CD4-positive, alpha-beta T cell treated with Interleukin-6 at 100 ng/mL for 8 hours (primary cell): ENCODE data around the gene ARL15.
"Not testable (repeated sequence)": the region's sequence is repeated elsewhere in the genome, so short reads cannot be mapped to it uniquely, and the experiment has no call there.

ENCODE experiments used
- DNase-seq: peaks from one replicate; pipeline ENCODE4 v3.0.0-alpha.2; 2020; ENCODE audit warnings: mixed read lengths, low spot score

ARL15 gene

DNA sequence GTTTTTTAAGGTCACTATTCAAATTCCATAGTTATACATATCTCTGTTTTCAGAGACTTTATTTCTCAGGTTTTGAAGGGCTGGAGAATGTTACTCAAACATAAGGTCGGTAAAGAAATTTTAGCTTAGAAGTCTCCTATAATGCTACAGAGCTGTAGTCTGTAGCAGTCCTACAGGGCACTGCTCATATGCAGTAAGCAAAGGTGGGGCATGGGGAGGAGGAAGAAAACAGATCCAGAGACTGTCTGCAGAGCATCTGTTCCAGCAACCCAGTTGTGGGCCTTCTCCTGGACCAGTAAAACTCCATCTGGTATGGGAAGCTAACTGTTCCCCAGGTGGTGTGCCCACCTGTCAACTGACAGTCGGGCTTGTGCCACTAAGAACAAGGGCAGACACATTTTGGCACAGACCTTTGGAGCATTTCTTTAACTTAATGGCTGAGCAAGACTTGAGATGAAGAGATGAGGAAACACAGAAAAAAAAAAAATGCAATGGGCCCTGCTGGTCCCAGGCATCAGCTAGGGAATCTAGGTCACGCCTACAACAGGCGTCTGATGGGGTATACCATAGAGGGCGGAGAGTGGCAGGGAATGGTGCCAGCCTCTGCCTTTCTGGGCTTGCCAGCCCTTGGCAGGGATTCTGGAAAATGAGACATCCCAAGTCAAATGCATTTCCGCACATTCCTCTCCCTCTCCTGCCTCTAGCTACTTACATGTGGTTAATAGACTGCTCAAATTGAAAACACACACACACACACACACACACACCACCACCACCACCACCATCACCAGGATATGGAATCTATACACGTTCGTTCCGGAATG, 218.9 kb downstream of the ARL15 start:
- DNase-seq: no peak

DNA sequence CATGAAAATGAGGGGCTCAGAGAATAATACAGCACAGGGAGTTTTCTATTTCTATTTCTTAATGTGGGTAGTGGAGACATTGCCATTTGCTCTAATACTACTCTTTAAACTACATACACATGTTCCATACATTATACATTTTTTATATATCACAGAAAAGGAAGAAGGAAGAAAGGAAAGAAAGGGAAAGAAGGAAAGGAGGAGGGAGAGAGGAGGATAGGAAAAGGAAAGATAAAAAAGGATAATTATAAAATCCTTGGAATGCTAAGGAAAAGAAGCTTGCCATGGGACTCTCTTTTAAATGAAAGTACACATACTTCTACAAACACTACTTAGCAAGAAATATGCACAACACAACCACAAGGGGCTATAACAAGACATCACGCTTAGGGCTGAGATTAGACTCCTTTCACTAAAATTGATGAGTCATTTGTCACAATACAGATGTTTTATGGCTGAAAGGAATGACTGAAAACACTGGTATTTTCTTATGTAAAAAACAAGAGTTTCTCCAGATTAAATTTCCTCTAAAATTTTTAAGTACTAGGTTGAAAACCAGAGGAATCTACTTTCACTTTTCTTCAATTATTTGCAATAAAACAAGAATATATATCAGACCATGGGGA, 219.8 kb downstream of the ARL15 start:
- DNase-seq: no peak

DNA sequence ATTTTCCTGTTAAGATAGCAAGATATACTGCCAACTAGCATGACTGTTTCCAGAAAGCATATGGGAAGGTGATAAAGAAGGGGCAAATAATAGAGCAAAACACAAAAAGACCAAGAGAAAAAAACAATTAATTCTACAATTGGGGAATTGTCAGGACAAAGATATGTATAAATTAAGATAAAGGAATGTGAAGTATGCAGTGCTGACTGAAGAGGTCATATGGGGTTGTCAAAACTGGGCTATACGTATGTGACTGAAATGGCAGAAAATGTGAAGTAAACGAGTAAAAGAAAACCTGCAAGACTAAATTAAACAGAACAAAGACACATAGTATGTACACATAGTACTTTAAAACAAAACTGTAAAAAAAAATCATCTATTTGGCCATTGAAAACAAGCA, 222.3 kb downstream of the ARL15 start:
- DNase-seq: no peak

DNA sequence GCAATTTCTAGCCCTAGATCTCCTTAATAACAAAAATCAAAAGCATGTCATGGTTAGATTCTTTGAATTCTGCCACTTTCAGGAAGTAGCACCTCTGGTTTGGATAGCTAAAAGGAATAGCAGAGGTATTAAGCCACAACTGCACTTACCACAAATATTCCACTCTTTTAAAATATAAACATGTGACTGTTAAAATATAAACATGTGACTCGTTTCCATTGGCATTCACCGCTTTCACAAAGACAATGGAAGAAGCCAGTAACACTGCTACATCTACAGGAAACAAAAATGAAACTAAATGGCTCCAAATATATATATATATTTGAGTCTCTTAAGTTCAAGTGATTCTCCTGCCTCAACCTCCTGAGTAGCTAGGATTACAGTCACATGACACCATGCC, 222.9 kb downstream of the ARL15 start:
- DNase-seq: no peak

DNA sequence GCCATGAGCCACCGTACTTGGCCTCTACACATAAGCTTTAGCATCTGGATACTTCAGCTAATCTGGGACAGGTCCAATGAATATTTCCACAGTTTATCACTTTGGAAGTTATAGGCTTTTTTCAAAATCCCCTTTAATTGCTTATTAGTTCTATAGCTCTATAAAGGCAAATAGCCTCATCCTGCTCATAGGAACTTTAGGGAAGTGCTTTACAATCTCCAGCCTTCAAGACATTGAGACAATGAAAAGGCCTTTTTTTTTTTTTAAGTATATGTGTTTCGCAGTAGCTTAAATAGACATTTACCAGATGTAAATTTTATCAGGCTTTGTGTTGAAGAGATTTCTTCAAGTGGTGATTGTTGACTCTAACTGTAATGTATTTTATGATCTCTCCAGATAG, 224.2 kb downstream of the ARL15 start:
- DNase-seq: no peak

DNA sequence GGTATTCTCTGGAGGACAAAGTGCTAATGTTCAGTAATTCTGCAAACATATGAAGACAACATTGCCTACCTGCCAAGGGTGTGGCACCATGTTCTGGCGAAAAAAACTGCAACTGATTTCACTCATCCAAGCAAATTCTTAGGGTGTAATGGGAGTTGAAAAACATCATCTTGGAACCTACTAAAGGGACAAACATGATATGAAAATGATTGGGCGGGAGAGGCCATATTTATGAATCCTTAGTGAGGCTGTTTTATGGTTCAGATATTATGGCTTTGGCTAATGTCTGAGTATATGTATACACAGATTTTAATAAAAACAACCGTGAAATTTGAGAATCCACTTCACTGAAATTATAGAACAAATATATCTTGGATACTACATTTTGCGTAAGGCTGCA, 225.7 kb downstream of the ARL15 start:
- DNase-seq: no peak

DNA sequence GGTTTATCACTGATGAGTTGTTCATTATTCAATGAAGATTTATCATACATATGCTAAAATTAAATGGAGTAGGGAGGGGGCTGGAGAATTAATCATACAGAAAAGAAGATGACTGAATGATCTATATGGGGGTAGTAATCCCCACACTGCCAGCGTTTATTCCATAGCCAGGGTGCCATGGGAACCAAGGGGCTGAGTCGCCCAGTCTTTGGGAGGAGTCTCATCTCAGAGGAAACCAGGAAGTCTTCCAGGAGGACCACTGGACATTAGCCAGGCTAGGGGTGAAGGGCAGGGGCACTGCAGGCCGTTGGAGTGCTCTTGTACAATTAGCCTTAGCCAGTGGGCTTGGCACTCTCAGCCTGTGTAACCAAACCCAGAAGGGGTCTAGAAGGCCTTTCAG, 226.5 kb downstream of the ARL15 start:
- DNase-seq: no peak

DNA sequence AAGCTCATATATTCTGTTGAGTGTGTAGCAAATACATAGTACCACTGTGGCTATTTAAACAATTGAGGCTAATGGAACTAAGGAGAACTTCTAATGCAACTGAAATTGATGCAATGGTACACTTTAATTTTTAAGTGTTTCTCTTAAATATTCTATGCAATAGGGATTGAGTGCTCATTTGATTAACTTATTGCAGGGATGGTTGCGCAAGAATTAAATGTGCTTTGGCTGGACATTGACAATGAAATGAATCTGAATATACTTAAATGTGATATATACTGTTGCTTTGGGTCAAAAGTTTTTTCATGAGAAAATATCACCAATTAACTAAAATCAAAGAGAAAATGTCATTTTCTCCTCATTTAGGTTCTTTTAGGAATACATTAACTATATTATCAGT, 227.1 kb downstream of the ARL15 start:
- DNase-seq: no peak

DNA sequence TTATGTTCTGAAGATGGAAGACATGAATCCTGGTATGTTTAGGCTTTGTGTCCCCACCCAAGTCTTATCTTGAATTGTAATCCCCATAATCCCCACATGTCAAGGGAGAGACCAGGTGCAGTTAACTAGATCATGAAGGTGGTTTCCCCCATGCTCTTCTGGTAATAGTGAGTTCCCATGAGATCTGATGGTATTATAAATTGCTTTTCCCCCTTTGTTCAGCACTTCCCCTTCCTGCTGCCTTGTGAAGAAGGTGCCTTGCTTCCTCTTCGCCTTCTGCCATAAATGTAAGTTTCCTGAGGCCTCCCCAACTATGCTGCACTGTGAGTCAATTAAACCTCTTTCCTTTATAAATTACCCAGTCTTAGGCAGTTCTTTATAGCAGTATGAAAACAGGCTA, 229.0 kb downstream of the ARL15 start:
- no peak for DNase-seq

DNA sequence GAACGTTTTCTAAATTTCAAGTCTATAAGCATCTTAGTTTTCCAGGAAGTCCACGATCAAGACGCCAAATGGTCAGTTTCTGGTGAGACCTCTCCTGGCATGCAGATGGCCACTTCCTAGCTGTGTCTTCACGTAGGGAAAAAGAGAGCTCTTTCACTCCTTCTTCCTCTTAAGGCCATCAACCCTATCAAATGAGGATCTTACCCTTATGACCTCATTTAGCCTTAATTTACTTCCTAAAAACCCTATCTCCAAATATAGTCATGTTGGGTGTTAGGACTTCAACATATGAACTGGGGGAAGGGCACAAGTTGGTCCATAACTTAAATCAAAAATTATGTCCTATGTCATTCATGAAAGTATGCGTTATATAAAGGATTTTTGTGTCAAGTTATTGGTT, 229.5 kb downstream of the ARL15 start:
- no peak for DNase-seq

DNA sequence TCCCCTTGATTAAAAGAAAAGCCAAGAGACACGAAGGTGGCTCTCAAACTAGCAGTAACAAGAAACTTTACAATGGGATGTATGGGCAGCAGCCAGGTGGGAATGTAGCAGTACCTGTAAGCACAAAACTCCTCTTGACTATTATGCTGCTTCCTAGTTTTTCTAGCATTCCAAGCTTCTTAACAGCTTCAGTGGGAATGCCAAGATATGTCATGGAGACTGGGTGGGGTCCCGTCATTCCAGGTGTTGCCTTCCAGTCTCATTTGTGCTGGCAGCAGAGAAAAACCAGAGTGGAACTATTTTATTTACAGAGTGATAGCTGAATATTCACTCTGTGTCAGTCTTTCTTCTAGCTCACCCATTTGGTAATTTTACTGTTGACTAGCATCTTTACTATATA, 236.6 kb downstream of the ARL15 start:
- DNase-seq: no peak

DNA sequence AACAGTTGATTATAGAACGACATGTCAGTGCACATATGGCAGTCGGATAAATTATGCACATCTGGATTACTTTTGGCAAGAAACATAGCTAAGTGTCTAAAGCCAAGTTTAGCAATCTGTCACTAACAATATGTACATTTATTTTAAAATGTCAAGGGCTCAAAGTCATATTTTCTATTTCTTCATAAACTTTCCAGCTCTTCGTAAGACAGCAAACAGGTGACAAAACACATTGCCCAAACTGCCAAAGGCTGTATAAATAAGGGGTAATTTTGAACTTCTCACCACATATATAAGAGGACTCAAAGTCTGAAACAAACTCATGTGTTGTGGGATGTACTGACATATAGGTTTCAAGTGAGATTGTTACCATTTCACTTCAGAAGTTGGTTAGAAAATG, 237.2 kb downstream of the ARL15 start:
- no peak for DNase-seq

DNA sequence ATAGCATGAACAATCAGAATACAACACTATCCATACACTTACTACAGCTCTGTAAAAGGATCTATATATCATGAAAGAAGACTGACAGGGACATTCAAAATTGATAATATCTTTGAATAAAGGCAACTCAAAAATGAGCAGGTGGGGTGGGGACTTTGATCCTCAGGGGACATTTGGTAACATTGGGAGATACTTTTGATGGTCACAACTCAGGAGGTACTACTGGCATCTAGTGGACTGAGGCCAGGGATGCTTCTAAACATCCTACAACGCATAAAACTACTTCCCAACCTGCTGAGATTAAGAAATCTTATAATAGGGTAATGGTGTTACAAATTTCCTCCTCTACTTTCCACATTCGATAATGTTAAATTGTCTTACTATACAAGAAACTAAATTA, 243.9 kb downstream of the ARL15 start:
- DNase-seq: no peak

DNA sequence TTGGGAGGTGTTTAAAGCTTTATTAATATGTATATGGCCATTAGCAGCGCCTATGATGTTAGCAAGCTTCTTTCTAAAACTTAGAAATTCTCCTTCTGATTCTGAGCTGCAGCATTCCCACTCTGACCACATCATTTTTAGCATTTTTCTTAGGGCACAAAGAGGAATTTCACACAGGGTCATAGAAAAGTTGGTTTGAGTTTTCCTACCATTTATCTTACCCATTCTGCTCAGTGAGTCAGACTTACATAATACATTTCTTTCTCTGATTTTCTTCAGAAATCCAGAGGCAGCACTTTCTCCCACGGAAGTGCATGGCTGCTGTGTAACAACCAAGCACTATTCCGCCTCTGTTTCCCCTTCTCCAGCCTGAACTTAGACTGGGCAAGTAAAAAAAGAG, 246.6 kb downstream of the ARL15 start:
- DNase-seq: no peak

DNA sequence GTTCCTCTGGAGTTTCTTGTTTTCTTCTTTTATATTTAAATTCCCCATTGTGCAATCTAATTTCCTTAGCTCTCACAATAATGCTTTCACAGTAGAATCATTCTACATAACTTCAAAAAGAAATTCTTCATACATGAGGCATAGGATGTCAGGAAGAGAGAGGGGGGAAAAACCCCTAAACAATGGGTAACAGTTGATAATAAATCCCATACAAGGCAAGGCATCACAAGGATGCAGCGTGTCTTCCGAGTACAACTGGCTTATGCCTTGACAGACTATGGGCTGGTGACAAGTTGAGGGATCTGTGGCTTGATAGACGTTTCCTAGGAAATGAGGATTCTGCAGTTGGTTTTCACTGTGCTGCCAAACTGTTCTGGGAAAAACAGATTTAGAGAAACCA, 247.4 kb downstream of the ARL15 start:
- DNase-seq: no peak

DNA sequence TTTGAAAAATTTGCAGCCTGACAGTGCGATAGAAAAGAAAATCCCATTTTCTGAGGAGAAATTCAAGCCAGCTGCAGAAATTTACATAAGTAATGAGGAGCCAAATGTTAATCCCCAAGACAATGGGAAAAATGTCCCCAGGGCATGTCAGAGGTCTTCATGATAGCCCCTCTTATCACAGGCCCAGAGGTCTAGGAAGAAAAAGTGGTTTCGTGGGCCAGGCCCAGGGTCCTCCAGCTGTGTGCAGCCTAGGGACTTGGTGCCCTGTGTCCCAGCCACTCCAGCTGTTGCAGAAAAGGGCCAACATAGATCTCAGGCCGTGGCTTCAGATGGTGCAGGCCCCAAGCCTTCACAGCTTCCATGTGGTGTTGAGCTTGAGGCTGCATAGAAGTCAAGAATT, 249.5 kb downstream of the ARL15 start:
- DNase-seq: not testable (repeated sequence)

DNA sequence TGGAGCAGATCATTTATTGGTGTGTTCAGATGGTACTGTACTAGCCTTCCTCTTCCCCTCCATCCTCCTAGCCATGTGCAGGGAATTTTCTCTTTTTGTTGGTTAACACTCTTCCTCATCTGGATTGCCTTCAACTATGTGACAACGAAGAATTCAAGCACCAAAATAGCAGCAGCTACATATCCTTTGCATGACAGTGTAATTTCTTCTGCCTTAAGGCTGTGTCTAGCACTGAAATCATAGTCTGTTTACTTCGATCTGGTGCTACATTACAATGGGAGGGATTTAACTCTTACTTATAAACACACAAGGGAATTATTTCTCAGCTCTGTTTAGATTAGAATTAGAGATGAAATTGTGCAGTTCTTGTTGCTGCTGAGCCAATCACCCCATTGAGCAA, 260.4 kb downstream of the ARL15 start:
- DNase-seq: no peak

DNA sequence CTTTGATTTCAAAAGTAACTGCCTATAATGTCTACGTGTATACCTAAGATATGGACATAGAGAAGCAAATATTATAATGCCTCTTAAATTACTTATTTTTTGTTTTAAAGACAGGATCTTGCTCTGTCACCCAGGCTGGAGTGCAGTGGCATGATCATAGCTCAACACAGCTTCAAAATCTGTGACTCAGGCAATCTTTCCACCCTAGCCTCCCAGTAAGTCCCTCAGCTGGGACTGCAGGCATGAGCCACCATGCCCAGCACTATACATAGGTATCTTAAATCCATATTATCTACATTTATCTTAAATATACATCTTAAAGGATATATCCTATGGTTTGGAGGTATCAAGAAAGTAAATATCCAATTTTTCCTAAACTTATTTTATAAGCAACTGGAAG, 261.2 kb downstream of the ARL15 start:
- DNase-seq: no peak

DNA sequence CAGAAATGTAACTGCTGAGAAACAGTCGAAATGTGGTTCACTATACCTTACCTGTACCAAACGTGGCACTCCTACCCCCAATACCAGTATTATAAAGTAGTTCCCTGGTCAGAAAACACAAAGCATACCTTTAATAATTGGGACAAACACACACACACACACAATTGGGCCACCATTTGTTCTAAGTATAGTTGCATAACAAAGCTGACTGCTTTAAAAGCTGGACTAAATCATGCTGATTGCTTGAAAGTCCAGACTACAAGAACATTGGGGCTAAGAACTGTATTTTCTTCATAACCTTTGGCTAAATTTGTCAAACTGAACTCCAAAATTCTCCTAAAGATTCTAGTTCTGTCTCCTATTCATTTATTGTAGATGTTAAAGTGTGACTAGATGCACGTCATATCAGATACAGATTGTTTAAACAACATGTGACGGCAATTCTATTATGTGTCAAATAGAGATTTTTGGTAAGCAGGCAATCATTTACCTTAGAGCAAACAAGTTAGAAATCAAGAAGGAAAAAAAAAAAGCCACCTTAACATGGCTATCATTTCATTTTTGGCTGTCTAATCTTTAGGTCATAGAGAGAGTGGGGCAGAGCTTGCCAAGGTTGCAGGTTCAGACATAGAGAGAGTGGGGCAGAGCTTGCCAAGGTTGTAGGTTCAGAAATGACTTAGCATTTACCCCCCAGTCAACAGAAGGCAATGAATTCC, 265.1 kb downstream of the ARL15 start:
- no peak for DNase-seq

DNA sequence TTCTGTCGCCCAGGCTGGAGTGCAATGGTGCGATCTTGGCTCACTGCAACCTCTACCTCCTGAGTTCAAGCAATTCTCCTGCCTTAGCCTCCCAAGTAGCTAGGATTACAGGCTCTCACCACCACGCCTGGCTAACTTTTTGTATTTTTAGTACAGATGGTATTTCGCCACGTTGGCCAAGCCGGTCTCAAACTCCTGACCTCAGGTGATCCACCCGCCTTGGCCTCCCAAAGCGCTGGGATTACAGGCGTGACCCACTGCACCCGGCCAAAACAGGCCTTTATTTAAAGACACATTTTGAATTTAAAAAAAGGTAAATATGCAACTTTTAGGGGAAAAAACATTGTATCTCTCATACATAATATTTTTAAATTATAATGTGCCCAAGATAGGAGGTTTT, 266.1 kb downstream of the ARL15 start:
- not testable (repeated sequence) for DNase-seq

DNA sequence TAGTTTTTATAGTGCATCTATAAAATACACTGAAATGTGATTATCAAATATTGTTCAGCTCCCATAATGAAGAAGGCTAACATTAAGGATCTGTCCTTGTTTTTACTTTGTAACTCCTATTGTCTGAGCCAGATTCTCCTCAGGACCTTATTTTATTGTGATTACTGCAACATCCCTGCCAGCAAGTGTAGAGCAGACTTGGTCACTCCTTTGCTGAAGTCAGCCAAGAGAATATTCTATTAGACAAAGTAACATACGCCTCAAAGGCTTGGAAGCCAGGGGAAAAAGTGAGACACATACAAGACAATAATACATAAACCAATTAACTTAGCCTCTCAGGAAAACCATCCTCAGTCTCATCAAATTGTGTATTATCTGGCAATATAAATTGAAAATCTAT, 269.6 kb downstream of the ARL15 start:
- no peak for DNase-seq

DNA sequence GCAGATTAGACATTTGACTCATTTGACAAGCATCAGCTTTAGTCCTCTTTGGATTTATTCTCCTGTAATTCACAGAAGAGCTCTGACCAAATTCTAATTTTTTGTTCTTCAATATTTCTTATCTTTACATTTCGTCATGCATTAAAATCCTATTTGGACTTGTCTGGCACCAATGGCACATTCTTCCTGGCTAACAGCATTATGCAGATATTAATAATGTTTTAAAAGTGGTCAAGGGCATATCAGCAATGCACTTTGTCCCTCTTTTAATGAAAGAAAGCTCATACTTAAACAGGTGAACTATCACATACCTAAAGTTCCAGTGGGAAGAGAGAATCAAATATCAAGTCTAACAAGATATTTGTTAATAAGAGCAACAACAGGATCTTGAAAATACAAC, 270.4 kb downstream of the ARL15 start:
- no peak for DNase-seq

DNA sequence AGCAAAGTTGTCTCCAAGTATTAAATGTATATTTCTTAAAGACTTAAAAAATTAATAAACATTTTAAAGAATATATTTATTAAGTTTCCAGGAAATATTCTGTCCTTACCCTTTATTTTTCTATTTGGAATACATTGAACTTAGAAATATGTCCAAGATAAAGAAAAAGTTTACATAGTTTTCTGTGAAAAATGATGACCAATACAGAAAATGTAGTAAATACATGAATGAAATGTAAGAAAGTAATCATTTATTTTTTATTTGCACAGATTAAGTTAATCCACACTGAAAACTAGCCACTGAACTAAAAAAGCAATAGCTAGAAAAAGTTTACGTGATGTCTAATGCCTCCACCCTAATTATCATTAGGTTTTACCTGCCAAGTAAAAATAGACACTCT, 273.2 kb downstream of the ARL15 start:
- DNase-seq: no peak
